Endothelial cell (in vitro differentiated cells): ENCODE measurements around the gene CYB5D1. TPM values are rescaled to one million over a fixed set of nuclear protein-coding genes. Genes with fewer than 3 reads are reported as not detected.
A peak's percentile ranks its signal among the peaks of the same experiment; 100 is the strongest.

Experiments
- DNase-seq: peaks from one replicate; pipeline ENCODE4 v3.0.0; 2021; ENCODE audit warnings: low spot score
- H3K27ac Mint-ChIP-seq: one replicate; pipeline ENCODE4 v1.8.0; 2021; ENCODE audit warnings: mixed read lengths, inconsistent platforms; ENCODE audit not compliant: unreplicated experiment
- H3K27me3 Mint-ChIP-seq: one replicate; pipeline ENCODE4 v1.8.0; 2021; ENCODE audit warnings: mild to moderate bottlenecking, moderate library complexity, mixed read lengths, inconsistent platforms; ENCODE audit not compliant: unreplicated experiment
- H3K36me3 Mint-ChIP-seq: one replicate; pipeline ENCODE4 v1.8.0; 2021; ENCODE audit warnings: mild to moderate bottlenecking, low read depth, mixed read lengths, inconsistent platforms; ENCODE audit not compliant: unreplicated experiment
- H3K4me1 Mint-ChIP-seq: one replicate; pipeline ENCODE4 v1.8.0; 2021; ENCODE audit warnings: mild to moderate bottlenecking, mixed read lengths, inconsistent platforms; ENCODE audit not compliant: unreplicated experiment
- H3K4me3 Mint-ChIP-seq: one replicate; pipeline ENCODE4 v1.8.0; 2021; ENCODE audit warnings: mild to moderate bottlenecking, mixed read lengths, inconsistent platforms; ENCODE audit not compliant: unreplicated experiment
- H3K9me3 Mint-ChIP-seq: one replicate; pipeline ENCODE4 v1.8.0; 2021; ENCODE audit warnings: mixed read lengths, inconsistent platforms; ENCODE audit not compliant: unreplicated experiment
- CTCF ChIP-seq: fragments of 200-600 bp; sonication (generic); IDR thresholded peaks from one replicate; pipeline ENCODE4 v1.5.0; 2021; ENCODE audit warnings: antibody characterized with exemption; ENCODE audit not compliant: unreplicated experiment
- total RNA-seq: library from RNA; stranded (reverse); fragmentation: NEBNext Ultra II Directional; extraction: Animal tissue kit (Norgen Biotek cat#: 25700); gene quantifications from one replicate; pipeline ENCODE4 v1.2.1, GENCODE V29; 2021; ENCODE audit not compliant: unreplicated experiment

Gene CYB5D1
- total RNA-seq, 1 donor from 2014 or later = 6.4 TPM

- H3K9me3 Mint-ChIP-seq = no peaks in the 10 kb centered on the region
- peak within 1 kb of the TSS; percentile 78 for H3K27ac Mint-ChIP-seq
- no peak for TF ChIP-seq CTCF
- peaks cover 19% of the 10 kb centered on the region for H3K27me3 Mint-ChIP-seq
- H3K36me3 Mint-ChIP-seq = peaks cover 33% of the 10 kb centered on the region
- DNase-seq = peak; percentile 52
- H3K4me3 Mint-ChIP-seq = peak within 1 kb of the TSS; percentile 72
- peaks cover 25% of the 10 kb centered on the region for H3K4me1 Mint-ChIP-seq
These were observed 2.7 kb upstream of the CYB5D1 start, which contains the start of gene TMEM88 for GRCh38 chr17:7854851-7855659. TSS of gene TMEM88 (plus strand) at chr17:7855066. CDS start at chr17:7855075, 9 bp downstream.

- Mint-ChIP-seq H3K4me1 (peaks cover 29% of the 10 kb centered on the region), H3K27ac (no peak overlapping the region), H3K9me3 (no peaks in the 10 kb centered on the region), H3K4me3 (no peak overlapping the region), H3K27me3 (peaks cover 19% of the 10 kb centered on the region), H3K36me3 (peaks cover 27% of the 10 kb centered on the region)
- no peak for DNase-seq
- TF ChIP-seq CTCF = no peak
These were observed 2.2 kb upstream of the CYB5D1 start for GRCh38 chr17:7855660-7856010.

- peak; percentile 68 for DNase-seq
These were observed 1.6 kb upstream of the CYB5D1 start for GRCh38 chr17:7856011-7856810.

GRCh38 chr17:7856811-7857712, 741 bp upstream of the CYB5D1 start, which contains the start of gene NAA38:
TSS of gene NAA38 (minus strand) at chr17:7857559. CDS start at chr17:7857463, 96 bp downstream.
- H3K27me3 Mint-ChIP-seq = peaks cover 17% of the 10 kb centered on the region
- no peak within 1 kb of the TSS for H3K4me3 Mint-ChIP-seq
- no peak for TF ChIP-seq CTCF
- peaks cover 42% of the 10 kb centered on the region for H3K4me1 Mint-ChIP-seq
- H3K9me3 Mint-ChIP-seq = no peaks in the 10 kb centered on the region
- no peak within 1 kb of the TSS for H3K27ac Mint-ChIP-seq
- peak; percentile 88 for DNase-seq
- H3K36me3 Mint-ChIP-seq = peaks cover 30% of the 10 kb centered on the region

More at GRCh38 chr17:7856011-7856810, 1.6 kb upstream of the CYB5D1 start:
- no peak overlapping the region for H3K4me3 Mint-ChIP-seq
- no peaks in the 10 kb centered on the region for H3K9me3 Mint-ChIP-seq
- no peak overlapping the region for H3K27ac Mint-ChIP-seq
- H3K4me1 Mint-ChIP-seq = peaks cover 35% of the 10 kb centered on the region
- peaks cover 27% of the 10 kb centered on the region for H3K36me3 Mint-ChIP-seq
- peaks cover 16% of the 10 kb centered on the region for H3K27me3 Mint-ChIP-seq
- no peak for TF ChIP-seq CTCF
